Colonic mucosa (tissue), 4 donors: ENCODE data around the gene ATP10A. TPM values are rescaled to one million over a fixed set of nuclear protein-coding genes. Genes with fewer than 3 reads are reported as not detected.

Source experiments
- DNase-seq: peaks from one replicate; pipeline ENCODE4 v3.0.0-alpha.2; 2020
- H3K27ac ChIP-seq: fragments of 200-600 bp; one replicate; pipeline ENCODE4 v1.8.0; 2021
- H3K27me3 ChIP-seq: fragments of 200-600 bp; one replicate; pipeline ENCODE4 v1.8.0; 2021
- H3K36me3 ChIP-seq: fragments of 200-600 bp; one replicate; pipeline ENCODE4 v1.8.0; 2021
- H3K4me1 ChIP-seq: fragments of 200-600 bp; one replicate; pipeline ENCODE4 v1.8.0; 2021; ENCODE audit warnings: mild to moderate bottlenecking
- H3K4me3 ChIP-seq: fragments of 200-600 bp; one replicate; pipeline ENCODE4 v1.8.0; 2021
- H3K9ac ChIP-seq, 2 donors: one replicate each; pipeline ENCODE4 v1.7.0; 2013; ENCODE audit warnings: control low read depth in 2 of 2, low read depth in 2 of 2, low read length in 2 of 2
- H3K9me3 ChIP-seq: fragments of 200-600 bp; one replicate; pipeline ENCODE4 v1.8.0; 2021
- CTCF ChIP-seq: fragments of 200-600 bp; IDR thresholded peaks from one replicate; pipeline ENCODE4 v1.8.0; 2022; ENCODE audit warnings: antibody characterized with exemption, mild to moderate bottlenecking
- intact Hi-C: fragments of 100-400 bp; cut with DNase I; formaldehyde crosslinking; loops from one replicate; pipeline ENCODE4 v1.14.1; 2022
- total RNA-seq, 2 donors: library from RNA; stranded (reverse); fragmentation: NEBNext Ultra II Directional in 1 of 2; extraction: Animal tissue kit (Norgen Biotek cat#: 25700) in 1 of 2; gene quantifications; one replicate each; pipeline ENCODE4 v1.2.1, GENCODE V29; 2021
- donor health status: healthy.
- donor health status: DM: no; HTN: no; CAD: no.
- donor health status: DM: no; HTN: no; CAD: no.

ATP10A gene
- total RNA-seq, 2 donors from 2014 or later = 0.89 to 1.0 TPM

- H3K27ac ChIP-seq = no peak overlapping the region
- DNase-seq = no peak
- intact Hi-C loops = no loop called here
These were observed 95.6 kb downstream of the ATP10A start for GRCh38 chr15:25767356-25768151.

GRCh38 chr15:25766417-25766816 lies 96.7 kb downstream of the ATP10A start:
- TF ChIP-seq CTCF = no peak
- no peaks in the 10 kb centered on the region for H3K4me1 ChIP-seq
- H3K27ac ChIP-seq = no peak overlapping the region
- no peaks in the 10 kb centered on the region for H3K36me3 ChIP-seq
- no peaks in the 10 kb centered on the region for H3K27me3 ChIP-seq
- H3K9me3 ChIP-seq = no peaks in the 10 kb centered on the region
- intact Hi-C loops = no loop called here
- no peak for DNase-seq
- H3K9ac ChIP-seq = no peak overlapping the region
- no peak overlapping the region for H3K4me3 ChIP-seq

More at GRCh38 chr15:25767356-25768151, 95.6 kb downstream of the ATP10A start:
- Histone ChIP-seq H3K4me3 (no peak overlapping the region), H3K9me3 (no peaks in the 10 kb centered on the region), H3K27me3 (no peaks in the 10 kb centered on the region), H3K9ac (no peak overlapping the region), H3K36me3 (no peaks in the 10 kb centered on the region), H3K4me1 (no peaks in the 10 kb centered on the region)
- TF ChIP-seq CTCF = no peak

GRCh38 chr15:25764980-25765735 lies 98.0 kb downstream of the ATP10A start:
- H3K9me3 ChIP-seq = no peaks in the 10 kb centered on the region
- H3K4me1 ChIP-seq = no peaks in the 10 kb centered on the region
- DNase-seq = no peak
- H3K36me3 ChIP-seq = no peaks in the 10 kb centered on the region
- H3K9ac ChIP-seq = no peak overlapping the region
- no peak overlapping the region for H3K4me3 ChIP-seq
- H3K27me3 ChIP-seq = no peaks in the 10 kb centered on the region
- no peak for TF ChIP-seq CTCF
- no peak overlapping the region for H3K27ac ChIP-seq
- intact Hi-C loops = no loop called here

- intact Hi-C loops = no loop called here
- TF ChIP-seq CTCF = no peak
- no peaks in the 10 kb centered on the region for H3K4me1 ChIP-seq
- H3K9ac ChIP-seq = no peak overlapping the region
- H3K27me3 ChIP-seq = no peaks in the 10 kb centered on the region
- H3K36me3 ChIP-seq = no peaks in the 10 kb centered on the region
- no peaks in the 10 kb centered on the region for H3K9me3 ChIP-seq
- no peak overlapping the region for H3K4me3 ChIP-seq
- no peak for DNase-seq
- no peak overlapping the region for H3K27ac ChIP-seq
These were observed 99.2 kb downstream of the ATP10A start for GRCh38 chr15:25763954-25764353.

- no peaks in the 10 kb centered on the region for H3K9me3 ChIP-seq
- H3K27me3 ChIP-seq = no peaks in the 10 kb centered on the region
- no peak overlapping the region for H3K4me3 ChIP-seq
- no peak for DNase-seq
- H3K27ac ChIP-seq = no peak overlapping the region
- no peaks in the 10 kb centered on the region for H3K36me3 ChIP-seq
- H3K9ac ChIP-seq = no peak overlapping the region
- TF ChIP-seq CTCF = no peak
- no peaks in the 10 kb centered on the region for H3K4me1 ChIP-seq
- intact Hi-C loops = no loop called here
These were observed 99.8 kb downstream of the ATP10A start for GRCh38 chr15:25763331-25763751.
